NCI-H526 (cell line): ENCODE results near the gene RPL27A.
A peak's percentile ranks its signal among the peaks of the same experiment; 100 is the strongest.

Source experiments
- DNase-seq, 2 experiments: peaks; one replicate each; lab custom pipeline; 2025; lab: John Stamatoyannopoulos, UW

RPL27A gene

GRCh38 chr11:8721609-8722500, 39.3 kb downstream of the RPL27A start:
- peak in 1 of 2 experiments; percentile 34 for DNase-seq

- DNase-seq, result no peak
Measured at GRCh38 chr11:8722809-8723208, 40.2 kb downstream of the RPL27A start.

- DNase-seq, result no peak
Measured at GRCh38 chr11:8723711-8724110, 41.1 kb downstream of the RPL27A start.

GRCh38 chr11:8724682-8725081, 42.1 kb downstream of the RPL27A start:
- no peak for DNase-seq

GRCh38 chr11:8726395-8726794, 43.8 kb downstream of the RPL27A start:
- DNase-seq, result no peak

GRCh38 chr11:8728563-8728962, 46.0 kb downstream of the RPL27A start:
- DNase-seq, result no peak

- no peak for DNase-seq
Measured at GRCh38 chr11:8729067-8729466, 46.5 kb downstream of the RPL27A start.

- DNase-seq, result no peak
Measured at GRCh38 chr11:8729837-8730696, 47.5 kb downstream of the RPL27A start.

- no peak for DNase-seq
Measured at GRCh38 chr11:8730697-8731020, 48.1 kb downstream of the RPL27A start.

- no peak for DNase-seq
Measured at GRCh38 chr11:8731647-8732323, 49.2 kb downstream of the RPL27A start.

- no peak for DNase-seq
Measured at GRCh38 chr11:8732324-8732670, 49.7 kb downstream of the RPL27A start.

- no peak for DNase-seq
Measured at GRCh38 chr11:8732748-8733241, 50.2 kb downstream of the RPL27A start.

GRCh38 chr11:8733852-8734251, 51.3 kb downstream of the RPL27A start:
- no peak for DNase-seq

- no peak for DNase-seq
Measured at GRCh38 chr11:8735094-8735493, 52.5 kb downstream of the RPL27A start.

- no peak for DNase-seq
Measured at GRCh38 chr11:8739309-8739793, 56.8 kb downstream of the RPL27A start.
